Activated naive CD8-positive, alpha-beta T cell treated with anti-CD3 and anti-CD28 coated beads for 36 hours (primary cell): ENCODE measurements around the gene DLK1. TPM values are rescaled to one million over a fixed set of nuclear protein-coding genes. Genes with fewer than 3 reads are reported as not detected.

Experiments used
- DNase-seq: peaks from one replicate; pipeline ENCODE4 v3.0.0; 2021
- H3K27ac Mint-ChIP-seq: one replicate; pipeline ENCODE4 v1.8.0; 2022; ENCODE audit warnings: mild to moderate bottlenecking, moderate library complexity, mixed read lengths
- H3K27me3 Mint-ChIP-seq: one replicate; pipeline ENCODE4 v1.8.0; 2022; ENCODE audit warnings: mild to moderate bottlenecking, mixed read lengths
- H3K36me3 Mint-ChIP-seq: one replicate; pipeline ENCODE4 v1.8.0; 2021; ENCODE audit warnings: mild to moderate bottlenecking, mixed read lengths
- H3K4me1 Mint-ChIP-seq: one replicate; pipeline ENCODE4 v1.8.0; 2021; ENCODE audit warnings: mixed read lengths
- H3K4me3 Mint-ChIP-seq: one replicate; pipeline ENCODE4 v1.8.0; 2022; ENCODE audit warnings: mild to moderate bottlenecking, moderate library complexity, mixed read lengths
- H3K9me3 Mint-ChIP-seq: one replicate; pipeline ENCODE4 v1.8.0; 2022; ENCODE audit warnings: mixed read lengths
- total RNA-seq, 2 experiments: library from RNA; stranded (reverse); gene quantifications; one replicate each; pipeline ENCODE4 v1.2.3, GENCODE V29; 2021

DLK1 gene
- total RNA-seq, 2 experiments from 2014 or later, result not detected

DNA sequence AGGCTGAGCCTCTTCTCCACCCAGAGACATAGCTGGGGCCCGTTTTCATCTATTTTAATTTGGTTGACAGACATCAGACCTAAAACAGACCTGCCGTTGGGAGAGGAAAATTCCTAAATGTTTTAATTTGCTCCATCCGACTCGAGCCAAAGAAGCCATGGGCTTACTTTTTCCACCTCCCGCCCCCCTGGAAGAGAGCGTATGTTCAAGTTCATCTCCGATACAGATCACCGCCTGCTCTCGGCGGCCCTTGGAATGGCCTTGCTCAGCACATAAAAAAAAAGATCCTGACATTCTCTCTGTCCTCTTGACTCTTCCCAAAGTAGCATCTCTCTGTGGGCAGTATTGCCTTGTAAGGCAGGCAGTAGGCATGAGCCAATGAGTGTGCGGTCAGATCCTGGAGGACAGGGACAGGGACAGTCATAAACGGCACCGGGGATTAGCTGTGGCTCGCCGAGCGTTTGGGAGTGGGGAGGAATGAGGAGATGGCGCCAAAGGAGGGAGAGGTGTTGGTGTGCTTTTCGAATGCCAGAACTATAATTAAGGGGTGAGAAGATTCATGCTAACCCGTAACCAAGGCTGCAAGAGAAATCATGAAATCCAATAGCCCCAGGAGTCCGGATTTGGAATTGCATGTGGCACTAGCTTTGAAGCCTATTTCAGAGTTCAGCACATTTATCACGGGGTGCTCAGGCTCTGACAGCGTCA, 51.3 kb downstream of the DLK1 start:
- Mint-ChIP-seq H3K4me3 (no peak overlapping the region), H3K27me3 (no peaks in the 10 kb centered on the region), H3K4me1 (no peaks in the 10 kb centered on the region), H3K9me3 (no peaks in the 10 kb centered on the region), H3K36me3 (no peaks in the 10 kb centered on the region), H3K27ac (no peak overlapping the region)
- DNase-seq, result no peak

DNA sequence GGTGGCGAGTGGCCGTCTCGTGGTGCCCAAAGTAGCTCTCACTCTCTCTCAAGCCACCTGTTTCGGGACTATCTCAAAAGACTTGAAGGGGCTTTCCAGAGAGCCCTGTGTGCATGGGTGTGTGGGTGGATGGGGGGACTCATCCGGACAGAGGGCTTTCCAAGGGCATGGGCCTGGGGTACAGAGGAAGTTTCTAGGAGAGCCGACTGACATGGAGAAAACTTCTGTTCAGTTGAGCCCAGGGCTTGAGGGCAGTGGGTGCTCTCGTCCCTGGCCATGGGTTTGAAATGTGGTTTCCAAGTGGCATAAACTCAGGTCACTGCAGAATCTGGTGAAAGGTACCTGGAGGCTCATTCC, 51.8 kb downstream of the DLK1 start:
- Mint-ChIP-seq H3K36me3 (no peaks in the 10 kb centered on the region), H3K4me3 (no peak overlapping the region), H3K9me3 (no peaks in the 10 kb centered on the region)

DNA sequence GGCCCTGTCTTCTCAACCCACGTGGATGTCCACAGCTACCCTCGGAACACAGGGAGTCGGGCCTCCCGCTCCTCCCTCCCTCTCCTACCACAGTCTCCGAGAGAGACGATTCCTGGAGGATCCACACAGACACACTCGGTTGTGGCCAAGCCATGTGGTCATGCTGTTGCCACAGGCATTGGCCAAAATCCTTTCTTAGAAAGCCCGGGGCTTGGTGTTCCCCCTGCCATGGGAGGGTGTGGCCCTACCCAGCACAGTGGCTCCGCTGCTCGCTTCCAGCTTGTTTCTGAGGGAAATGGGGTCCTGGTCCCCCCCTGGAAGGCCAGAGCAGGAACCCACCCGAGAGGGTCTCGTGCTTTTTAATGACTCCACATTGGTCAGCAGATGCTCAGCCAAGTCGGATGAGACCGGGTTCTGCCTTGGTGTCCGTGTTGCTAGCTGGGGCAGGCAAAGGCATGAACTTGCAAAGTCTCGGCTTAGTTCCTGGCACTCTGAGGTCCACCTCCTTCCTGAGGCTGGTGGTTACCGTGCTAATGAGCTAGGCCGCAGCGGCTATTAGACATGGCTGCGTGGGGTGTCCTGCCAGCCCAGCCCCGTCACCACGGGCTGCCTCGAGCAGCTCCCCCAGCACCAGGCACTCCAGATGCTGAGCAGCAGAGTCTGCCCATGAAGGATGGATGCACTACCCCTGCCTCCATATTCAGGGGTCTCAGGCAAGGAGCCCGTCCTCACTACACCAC, 52.4 kb downstream of the DLK1 start:
- DNase-seq, result no peak
- no peaks in the 10 kb centered on the region for H3K36me3 Mint-ChIP-seq

More for the DNA sequence above, 51.8 kb downstream of the DLK1 start:
- no peaks in the 10 kb centered on the region for H3K27me3 Mint-ChIP-seq
- no peak overlapping the region for H3K27ac Mint-ChIP-seq
- no peaks in the 10 kb centered on the region for H3K4me1 Mint-ChIP-seq
- no peak for DNase-seq

GRCh38 chr14:100779691-100780080, 53.0 kb downstream of the DLK1 start:
- H3K27ac Mint-ChIP-seq, result no peak overlapping the region
- no peaks in the 10 kb centered on the region for H3K27me3 Mint-ChIP-seq
- H3K4me1 Mint-ChIP-seq, result no peaks in the 10 kb centered on the region
- H3K36me3 Mint-ChIP-seq, result no peaks in the 10 kb centered on the region
- H3K9me3 Mint-ChIP-seq, result no peaks in the 10 kb centered on the region
- DNase-seq, result no peak
- no peak overlapping the region for H3K4me3 Mint-ChIP-seq

More for the DNA sequence above, 52.4 kb downstream of the DLK1 start:
- Mint-ChIP-seq H3K9me3 (no peaks in the 10 kb centered on the region), H3K4me3 (no peak overlapping the region), H3K4me1 (no peaks in the 10 kb centered on the region), H3K27ac (no peak overlapping the region), H3K27me3 (no peaks in the 10 kb centered on the region)

DNA sequence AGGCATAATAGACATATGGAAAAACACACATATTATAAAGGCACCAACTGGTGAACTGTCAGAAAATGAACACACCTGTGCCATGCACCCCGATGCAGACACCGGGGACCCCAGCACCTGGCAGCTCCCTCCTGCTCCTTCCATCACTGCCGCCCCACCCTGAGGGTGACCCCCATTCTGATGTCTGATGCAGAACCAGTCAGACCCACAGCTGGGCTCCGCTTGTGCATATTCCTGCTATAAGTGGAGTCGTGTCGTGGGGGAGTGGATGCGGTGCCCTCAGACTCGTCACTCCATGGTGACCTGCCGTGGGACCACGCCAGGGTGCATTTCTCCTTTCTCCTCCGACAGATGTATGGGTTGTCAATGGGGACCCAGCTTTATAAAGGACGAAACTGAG, 53.6 kb downstream of the DLK1 start:
- Mint-ChIP-seq H3K36me3 (no peaks in the 10 kb centered on the region), H3K9me3 (no peaks in the 10 kb centered on the region), H3K27ac (no peak overlapping the region), H3K27me3 (no peaks in the 10 kb centered on the region), H3K4me1 (no peaks in the 10 kb centered on the region), H3K4me3 (no peak overlapping the region)
- no peak for DNase-seq

DNA sequence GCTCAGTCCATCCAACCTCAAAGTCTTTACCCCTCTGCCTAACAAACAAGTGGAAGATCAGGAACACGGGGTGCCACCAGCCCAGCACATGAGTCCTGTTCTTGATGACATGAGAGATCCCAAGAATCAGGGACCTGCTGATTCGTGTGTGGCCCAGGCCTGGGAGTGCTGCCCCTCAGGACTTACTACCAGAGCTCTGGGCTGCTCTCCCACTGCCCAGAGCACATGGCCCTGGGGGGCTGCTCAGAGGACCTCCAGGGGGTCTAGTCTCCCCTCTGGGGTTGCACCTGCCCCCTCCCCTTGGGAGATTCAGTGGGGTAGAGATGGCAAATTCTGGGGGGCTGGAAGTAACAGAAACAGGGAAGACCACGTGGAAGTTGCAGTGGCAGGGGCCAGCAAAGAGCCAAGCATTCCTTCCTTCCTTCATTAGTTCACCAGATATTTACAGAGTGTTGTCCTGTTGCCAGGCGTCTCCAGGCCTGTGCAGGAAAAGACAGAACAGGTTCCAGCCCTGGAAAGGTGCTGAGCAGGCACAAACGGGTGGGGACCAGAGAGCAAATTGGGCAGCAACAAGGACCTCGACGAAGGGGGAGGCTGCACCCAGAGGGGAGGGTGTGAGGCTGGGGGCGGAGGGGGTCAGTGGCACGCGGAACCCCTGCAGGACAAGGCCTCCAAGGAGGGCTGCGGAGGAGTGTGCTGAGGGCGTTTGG, 54.1 kb downstream of the DLK1 start:
- Mint-ChIP-seq H3K9me3 (no peaks in the 10 kb centered on the region), H3K27ac (no peak overlapping the region)

DNA sequence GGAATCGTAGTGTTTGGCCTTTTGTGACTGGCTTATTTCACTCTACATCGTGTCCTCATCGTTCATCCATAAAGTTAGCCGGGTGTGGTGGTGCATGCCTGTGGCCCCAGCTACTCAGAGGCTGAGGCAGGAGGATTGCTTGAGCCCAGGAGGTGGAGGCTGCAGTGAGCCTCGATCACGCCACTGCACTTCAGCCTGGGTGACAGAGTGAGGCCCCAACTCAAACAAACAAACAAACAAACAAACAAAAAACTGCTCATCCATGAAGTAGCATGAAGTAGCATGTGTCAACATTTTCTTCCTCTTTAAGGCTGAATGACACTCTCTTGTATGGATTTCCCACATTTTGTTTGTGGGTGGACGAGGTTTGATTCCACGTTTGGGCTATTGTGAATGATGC, 55.3 kb downstream of the DLK1 start:
- H3K4me3 Mint-ChIP-seq, result no peak overlapping the region
- no peaks in the 10 kb centered on the region for H3K9me3 Mint-ChIP-seq
- H3K27ac Mint-ChIP-seq, result no peak overlapping the region
- no peaks in the 10 kb centered on the region for H3K4me1 Mint-ChIP-seq
- no peaks in the 10 kb centered on the region for H3K27me3 Mint-ChIP-seq
- no peak for DNase-seq
- H3K36me3 Mint-ChIP-seq, result no peaks in the 10 kb centered on the region

More for the DNA sequence above, 54.1 kb downstream of the DLK1 start:
- Mint-ChIP-seq H3K4me1 (no peaks in the 10 kb centered on the region), H3K36me3 (no peaks in the 10 kb centered on the region), H3K4me3 (no peak overlapping the region), H3K27me3 (no peaks in the 10 kb centered on the region)
- no peak for DNase-seq

DNA sequence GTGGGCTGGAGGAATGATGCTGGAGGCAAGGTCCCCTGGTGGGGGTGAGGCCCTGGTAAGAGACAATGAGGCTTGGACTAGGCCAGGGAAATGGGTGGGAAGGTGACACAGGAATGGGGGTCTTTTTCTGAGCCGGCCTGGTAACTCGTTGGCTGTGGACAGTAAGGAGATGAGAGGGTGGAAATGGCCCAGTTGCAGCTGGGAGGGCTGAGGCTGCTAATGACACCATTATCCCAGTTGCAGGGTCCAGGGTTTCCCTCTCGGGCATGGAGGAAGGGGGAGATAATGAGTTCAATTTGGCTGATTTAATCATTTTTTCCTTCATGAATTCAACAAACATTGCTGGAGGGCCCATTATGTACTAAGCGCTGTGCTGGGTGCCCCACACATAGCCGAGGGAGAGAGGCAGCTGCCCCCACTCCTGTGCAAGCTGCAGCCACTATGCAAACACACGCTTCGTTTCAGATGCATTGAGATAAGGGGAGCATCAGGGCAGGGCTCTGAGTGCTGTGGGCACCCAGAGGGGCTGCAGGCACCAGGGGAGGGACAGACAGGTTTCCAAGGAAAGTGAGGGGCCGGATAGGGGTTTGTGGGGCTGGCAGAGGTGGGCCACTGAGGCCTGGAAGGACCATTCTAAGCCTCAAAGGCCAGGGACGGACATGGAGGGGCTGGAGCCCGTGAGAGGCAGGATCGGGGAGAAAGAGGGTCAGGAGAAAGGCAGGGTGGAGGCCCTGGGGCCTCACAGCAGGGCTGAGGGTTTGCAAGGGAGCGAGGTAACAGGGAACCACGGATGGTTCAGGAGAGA, 56.0 kb downstream of the DLK1 start:
- no peak for DNase-seq
- Mint-ChIP-seq H3K27ac (no peak overlapping the region), H3K9me3 (no peaks in the 10 kb centered on the region), H3K36me3 (no peaks in the 10 kb centered on the region), H3K4me1 (no peaks in the 10 kb centered on the region), H3K4me3 (no peak overlapping the region), H3K27me3 (no peaks in the 10 kb centered on the region)

DNA sequence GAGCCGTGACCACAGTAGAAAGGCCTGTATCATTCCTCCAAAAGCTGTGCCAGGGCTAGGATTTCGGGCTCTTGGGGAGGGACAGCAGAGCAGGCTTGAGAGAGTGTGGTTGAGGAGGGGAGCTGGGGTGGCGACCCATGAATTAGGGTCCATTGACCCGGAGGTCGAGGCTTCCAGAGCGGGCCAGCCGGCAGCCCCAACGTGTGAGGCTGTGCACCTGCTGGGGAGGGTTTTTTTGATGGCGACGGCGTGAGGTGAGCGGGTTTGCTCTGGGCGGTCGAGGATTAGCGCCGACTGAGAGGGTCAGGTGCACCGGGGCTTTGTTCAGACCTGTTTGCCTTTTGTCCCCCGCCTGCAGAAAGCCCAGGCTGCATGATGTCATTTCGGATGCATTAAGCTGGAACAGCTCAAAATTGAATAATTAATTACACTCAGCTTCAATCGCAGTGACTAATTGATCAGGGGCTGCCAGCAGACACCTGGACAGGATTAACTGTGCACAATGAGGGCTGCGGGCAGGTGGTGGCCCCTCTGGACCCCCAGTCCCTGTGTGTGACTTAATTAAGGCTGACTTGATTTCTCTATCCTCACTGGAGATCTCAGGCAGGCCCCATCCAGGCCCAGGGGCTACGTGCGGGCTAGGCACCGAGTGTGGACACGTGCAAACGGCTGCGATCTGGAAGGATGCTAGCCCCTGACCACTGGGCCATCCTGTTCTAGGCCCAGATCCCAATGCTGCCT, 57.1 kb downstream of the DLK1 start:
- Mint-ChIP-seq H3K4me1 (no peaks in the 10 kb centered on the region), H3K4me3 (no peak overlapping the region), H3K9me3 (no peaks in the 10 kb centered on the region), H3K36me3 (no peaks in the 10 kb centered on the region), H3K27me3 (no peaks in the 10 kb centered on the region), H3K27ac (no peak overlapping the region)
- no peak for DNase-seq

GRCh38 chr14:100784523-100785337, 58.0 kb downstream of the DLK1 start:
- no peak overlapping the region for H3K27ac Mint-ChIP-seq
- no peaks in the 10 kb centered on the region for H3K27me3 Mint-ChIP-seq
- no peaks in the 10 kb centered on the region for H3K36me3 Mint-ChIP-seq

GRCh38 chr14:100785338-100785615, 58.6 kb downstream of the DLK1 start:
- Mint-ChIP-seq H3K27ac (no peak overlapping the region), H3K4me1 (no peaks in the 10 kb centered on the region), H3K9me3 (no peaks in the 10 kb centered on the region), H3K36me3 (no peaks in the 10 kb centered on the region), H3K27me3 (no peaks in the 10 kb centered on the region), H3K4me3 (no peak overlapping the region)
- no peak for DNase-seq

More at GRCh38 chr14:100784523-100785337, 58.0 kb downstream of the DLK1 start:
- Mint-ChIP-seq H3K4me1 (no peaks in the 10 kb centered on the region), H3K4me3 (no peak overlapping the region), H3K9me3 (no peaks in the 10 kb centered on the region)
- no peak for DNase-seq

DNA sequence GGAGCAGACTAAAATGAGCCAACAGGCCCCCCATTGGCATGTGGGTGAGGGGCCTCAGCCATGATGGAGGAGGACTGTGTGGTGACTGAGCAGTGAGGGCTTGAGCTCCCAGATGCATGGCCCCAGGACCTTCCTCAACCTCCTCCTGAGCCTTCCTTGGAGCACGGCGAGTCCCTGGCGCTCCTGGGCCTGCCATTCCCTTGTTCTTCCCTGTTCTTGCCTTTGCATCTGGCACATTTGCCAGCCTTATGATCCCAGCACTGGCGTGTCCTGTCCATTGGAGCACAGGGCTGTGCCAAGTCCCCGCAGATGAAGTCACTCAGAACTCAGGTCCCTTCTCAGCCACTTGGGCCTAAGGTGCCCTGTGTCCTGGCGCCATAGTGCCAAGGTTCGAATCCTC, 58.9 kb downstream of the DLK1 start:
- Mint-ChIP-seq H3K27me3 (no peaks in the 10 kb centered on the region), H3K4me1 (no peaks in the 10 kb centered on the region), H3K27ac (no peak overlapping the region), H3K36me3 (no peaks in the 10 kb centered on the region), H3K9me3 (no peaks in the 10 kb centered on the region), H3K4me3 (no peak overlapping the region)
- DNase-seq, result no peak

DNA sequence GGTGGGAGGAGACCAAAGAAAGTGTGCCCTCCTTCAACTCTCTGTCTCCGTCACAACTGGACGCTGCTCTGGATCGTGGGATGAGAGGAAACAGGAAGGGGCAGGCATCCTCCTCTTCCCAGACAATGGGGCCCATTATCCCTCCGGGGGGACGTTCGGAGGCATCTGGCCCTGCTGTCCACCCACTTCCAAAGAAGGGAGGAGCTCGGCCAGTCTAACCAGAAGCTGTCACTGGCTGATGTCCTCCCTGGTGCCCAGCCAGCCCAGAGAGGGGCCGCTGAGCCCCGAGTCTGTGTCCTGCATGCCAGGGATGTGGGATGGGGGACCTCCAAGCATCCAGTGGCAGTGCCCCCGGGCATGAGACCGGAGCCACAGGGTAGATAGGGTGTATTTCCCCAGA, 59.4 kb downstream of the DLK1 start:
- Mint-ChIP-seq H3K36me3 (no peaks in the 10 kb centered on the region), H3K27me3 (no peaks in the 10 kb centered on the region), H3K9me3 (no peaks in the 10 kb centered on the region), H3K27ac (no peak overlapping the region), H3K4me1 (no peaks in the 10 kb centered on the region), H3K4me3 (no peak overlapping the region)
- DNase-seq, result no peak
